Chondrocyte (in vitro differentiated cells): Measurements from ENCODE around the gene SESTD1. TPM values are rescaled to one million over a fixed set of nuclear protein-coding genes. Genes with fewer than 3 reads are reported as not detected.

Experiments
- DNase-seq: peaks from one replicate; pipeline ENCODE4 v3.0.0; 2021; ENCODE audit warnings: mixed read lengths, low spot score
- H3K27ac Mint-ChIP-seq: one replicate; pipeline ENCODE4 v1.8.0; 2021; ENCODE audit warnings: mild to moderate bottlenecking, moderate library complexity, mixed read lengths; ENCODE audit not compliant: unreplicated experiment
- H3K27me3 Mint-ChIP-seq: 2 replicates; pipeline ENCODE4 v1.8.0; 2021; ENCODE audit warnings: low read depth, mixed read lengths
- H3K36me3 Mint-ChIP-seq: 2 replicates; pipeline ENCODE4 v1.8.0; 2021; ENCODE audit warnings: low read depth, mixed read lengths
- H3K4me1 Mint-ChIP-seq: 2 replicates; pipeline ENCODE4 v1.8.0; 2021; ENCODE audit warnings: low read depth, mild to moderate bottlenecking, mixed read lengths
- H3K4me3 Mint-ChIP-seq: one replicate; pipeline ENCODE4 v1.8.0; 2021; ENCODE audit warnings: mild to moderate bottlenecking, moderate library complexity, mixed read lengths; ENCODE audit not compliant: unreplicated experiment
- H3K9me3 Mint-ChIP-seq: 2 replicates; pipeline ENCODE4 v1.8.0; 2021; ENCODE audit warnings: low read depth, mixed read lengths
- total RNA-seq: library from RNA; stranded (reverse); gene quantifications from 3 replicates; pipeline ENCODE4 v1.2.1, GENCODE V29; 2021
- TF ChIP-seq, protein P1 (sequence below): fragments of 200-600 bp; sonication (generic); IDR thresholded peaks from 2 replicates; pipeline ENCODE4 v1.5.0; 2021; ENCODE audit warnings: antibody characterized with exemption, mild to moderate bottlenecking, moderate library complexity

SESTD1 gene
- total RNA-seq, 1 donor from 2014 or later, result 101 TPM

DNA sequence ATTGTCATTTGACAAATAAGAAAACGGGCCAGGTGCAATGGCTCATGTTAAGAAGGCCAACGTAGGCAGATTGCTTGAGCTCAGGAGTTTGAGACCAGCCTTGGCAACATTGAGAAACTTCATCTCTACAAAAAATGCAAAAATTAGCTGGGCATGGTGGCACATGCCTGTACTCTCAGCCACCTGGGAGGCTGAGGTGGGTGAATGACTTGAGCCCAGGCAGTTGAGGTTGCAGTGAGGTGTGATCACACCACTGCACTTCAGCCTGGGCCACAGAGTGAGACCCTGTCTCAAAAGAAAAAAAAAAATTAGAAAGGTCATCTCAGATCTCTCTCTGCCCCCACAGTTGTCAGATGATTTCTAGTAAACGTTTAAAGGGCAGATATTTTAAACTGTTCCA lies 4.4 kb downstream of the SESTD1 start:
- Mint-ChIP-seq H3K27me3 (no peaks in the 10 kb centered on the region), H3K36me3 (peaks cover 3% of the 10 kb centered on the region), H3K27ac (no peak overlapping the region), H3K9me3 (peaks cover 6% of the 10 kb centered on the region), H3K4me1 (peaks cover 41% of the 10 kb centered on the region), H3K4me3 (no peak overlapping the region)
- DNase-seq, result no peak
- TF ChIP-seq, protein P1, sequence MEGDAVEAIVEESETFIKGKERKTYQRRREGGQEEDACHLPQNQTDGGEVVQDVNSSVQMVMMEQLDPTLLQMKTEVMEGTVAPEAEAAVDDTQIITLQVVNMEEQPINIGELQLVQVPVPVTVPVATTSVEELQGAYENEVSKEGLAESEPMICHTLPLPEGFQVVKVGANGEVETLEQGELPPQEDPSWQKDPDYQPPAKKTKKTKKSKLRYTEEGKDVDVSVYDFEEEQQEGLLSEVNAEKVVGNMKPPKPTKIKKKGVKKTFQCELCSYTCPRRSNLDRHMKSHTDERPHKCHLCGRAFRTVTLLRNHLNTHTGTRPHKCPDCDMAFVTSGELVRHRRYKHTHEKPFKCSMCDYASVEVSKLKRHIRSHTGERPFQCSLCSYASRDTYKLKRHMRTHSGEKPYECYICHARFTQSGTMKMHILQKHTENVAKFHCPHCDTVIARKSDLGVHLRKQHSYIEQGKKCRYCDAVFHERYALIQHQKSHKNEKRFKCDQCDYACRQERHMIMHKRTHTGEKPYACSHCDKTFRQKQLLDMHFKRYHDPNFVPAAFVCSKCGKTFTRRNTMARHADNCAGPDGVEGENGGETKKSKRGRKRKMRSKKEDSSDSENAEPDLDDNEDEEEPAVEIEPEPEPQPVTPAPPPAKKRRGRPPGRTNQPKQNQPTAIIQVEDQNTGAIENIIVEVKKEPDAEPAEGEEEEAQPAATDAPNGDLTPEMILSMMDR, result no peak

- Mint-ChIP-seq H3K9me3 (peaks cover 12% of the 10 kb centered on the region), H3K27ac (no peak overlapping the region), H3K4me3 (no peak overlapping the region), H3K27me3 (no peaks in the 10 kb centered on the region), H3K4me1 (peaks cover 22% of the 10 kb centered on the region), H3K36me3 (peaks cover 5% of the 10 kb centered on the region)
- no peak for DNase-seq
- TF ChIP-seq, protein P1, result no peak
Observed at GRCh38 chr2:179255129-179255528, 9.5 kb downstream of the SESTD1 start.

DNA sequence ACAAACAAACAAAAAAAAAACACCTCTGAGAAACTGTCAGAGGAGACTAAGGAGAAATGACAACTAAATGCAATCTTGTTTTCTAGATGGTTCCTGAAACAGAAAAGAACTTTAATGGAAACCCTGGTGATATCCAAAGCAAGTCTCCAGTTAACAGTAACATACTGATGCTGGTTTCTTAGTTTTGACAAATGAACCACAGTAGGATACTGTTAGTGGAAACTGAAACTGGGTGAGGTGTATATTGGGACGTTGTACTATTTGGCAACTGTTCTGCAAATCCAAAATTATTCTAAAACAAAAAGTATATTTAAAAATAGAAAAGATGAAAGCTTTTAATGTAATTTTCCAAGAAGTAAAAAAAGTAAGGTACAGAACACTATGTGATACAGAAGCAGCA lies 11.4 kb downstream of the SESTD1 start:
- H3K27me3 Mint-ChIP-seq, result no peaks in the 10 kb centered on the region
- peaks cover 20% of the 10 kb centered on the region for H3K4me1 Mint-ChIP-seq
- peaks cover 5% of the 10 kb centered on the region for H3K36me3 Mint-ChIP-seq
- TF ChIP-seq, protein P1, result no peak
- no peak overlapping the region for H3K4me3 Mint-ChIP-seq
- no peak overlapping the region for H3K27ac Mint-ChIP-seq
- peaks cover 12% of the 10 kb centered on the region for H3K9me3 Mint-ChIP-seq
- DNase-seq, result no peak

DNA sequence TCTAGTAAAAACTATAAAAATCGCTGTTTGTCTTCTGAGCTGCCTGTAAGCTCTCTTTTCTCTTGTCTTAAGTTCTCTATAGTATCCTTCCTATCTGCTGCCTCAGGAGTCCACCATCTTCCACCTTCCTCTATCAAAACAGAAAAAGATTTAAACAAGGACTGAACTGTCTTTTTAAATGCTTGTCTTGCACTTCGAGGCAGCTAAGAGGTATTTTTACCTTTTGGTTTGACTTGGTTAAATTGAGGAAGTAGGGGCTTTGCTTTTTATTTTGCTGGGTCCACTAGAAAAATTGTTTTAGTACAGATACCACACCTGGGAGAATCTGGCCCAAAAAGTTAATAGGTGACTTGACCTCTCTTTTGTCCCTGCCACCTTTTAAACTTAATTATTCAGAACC lies 12.2 kb downstream of the SESTD1 start:
- H3K36me3 Mint-ChIP-seq, result peaks cover 5% of the 10 kb centered on the region
- no peak for DNase-seq
- H3K9me3 Mint-ChIP-seq, result peaks cover 12% of the 10 kb centered on the region
- no peak overlapping the region for H3K4me3 Mint-ChIP-seq
- H3K27me3 Mint-ChIP-seq, result no peaks in the 10 kb centered on the region
- no peak overlapping the region for H3K27ac Mint-ChIP-seq
- TF ChIP-seq, protein P1, result no peak
- peaks cover 27% of the 10 kb centered on the region for H3K4me1 Mint-ChIP-seq

- peaks cover 12% of the 10 kb centered on the region for H3K9me3 Mint-ChIP-seq
- no peak overlapping the region for H3K4me3 Mint-ChIP-seq
- H3K4me1 Mint-ChIP-seq, result peaks cover 27% of the 10 kb centered on the region
- no peaks in the 10 kb centered on the region for H3K27me3 Mint-ChIP-seq
- DNase-seq, result no peak
- H3K27ac Mint-ChIP-seq, result no peak overlapping the region
- TF ChIP-seq, protein P1, result no peak
- peaks cover 5% of the 10 kb centered on the region for H3K36me3 Mint-ChIP-seq
Observed at GRCh38 chr2:179251870-179252269, 12.8 kb downstream of the SESTD1 start.
